SK-N-SH (cell line): ENCODE data around the gene RCAN1.

Experiments used
- CHD2 ChIP-seq: fragments of 150-350 bp; IDR thresholded peaks from 2 replicates; pipeline ENCODE4 v1.6.1; 2018; ENCODE audit warnings: low read length; ENCODE audit not compliant: partially characterized antibody
- EZH2phosphoT487 ChIP-seq: fragments of 200-600 bp; sonication (generic); IDR thresholded peaks from 2 replicates; pipeline ENCODE4 v1.6.1; 2017; ENCODE audit warnings: low read depth, mixed run types, mild to moderate bottlenecking, antibody characterized with exemption, moderate library complexity, borderline replicate concordance
- FOSL2 ChIP-seq: IDR thresholded peaks from 2 replicates; pipeline ENCODE4 v1.4.0; 2012; ENCODE audit warnings: low read depth, mild to moderate bottlenecking, moderate library complexity, borderline replicate concordance
- GABPA ChIP-seq: IDR thresholded peaks from 2 replicates; pipeline ENCODE4 v1.4.0; 2012; ENCODE audit warnings: low read depth, mild to moderate bottlenecking
- GATA2 ChIP-seq: sonication (generic); formaldehyde crosslinking; IDR thresholded peaks from 2 replicates; pipeline ENCODE4 v1.5.0; 2020; ENCODE audit warnings: mild to moderate bottlenecking, missing genetic modification reagents
- POLR2AphosphoS5 ChIP-seq: IDR thresholded peaks from 2 replicates; pipeline ENCODE4 v1.6.1; 2012; ENCODE audit warnings: low read depth, low read length
- RAD21 ChIP-seq: IDR thresholded peaks from 2 replicates; pipeline ENCODE4 v1.6.1; 2012; ENCODE audit warnings: mild to moderate bottlenecking, low read length
- RCOR1 ChIP-seq: fragments of 150-350 bp; IDR thresholded peaks from 2 replicates; pipeline ENCODE4 v1.6.1; 2017; ENCODE audit warnings: antibody characterized with exemption, low read length
- SIN3A ChIP-seq: IDR thresholded peaks from 2 replicates; pipeline ENCODE4 v1.6.1; 2012; ENCODE audit warnings: low read depth, mild to moderate bottlenecking, low read length, moderate library complexity, borderline replicate concordance
- SMC3 ChIP-seq: IDR thresholded peaks from 2 replicates; pipeline ENCODE4 v1.6.1; 2012; ENCODE audit warnings: low read depth, low read length, improper control_type of control experiment
- TF ChIP-seq, protein P1 (sequence below): fragments of 200-600 bp; sonication (generic); IDR thresholded peaks from 2 replicates; pipeline ENCODE4 v1.6.1; 2017; ENCODE audit warnings: antibody characterized with exemption, mild to moderate bottlenecking, moderate library complexity
- TF ChIP-seq, protein P2 (sequence below): IDR thresholded peaks from 2 replicates; pipeline ENCODE4 v1.4.0; 2012; ENCODE audit warnings: low read depth, borderline replicate concordance
- TF ChIP-seq, protein P3 (sequence below): IDR thresholded peaks from 2 replicates; pipeline ENCODE4; 2012
- TF ChIP-seq, protein P4 (sequence below): IDR thresholded peaks from 2 replicates; pipeline ENCODE4 v1.4.0; 2012; ENCODE audit warnings: low read depth

DNA sequence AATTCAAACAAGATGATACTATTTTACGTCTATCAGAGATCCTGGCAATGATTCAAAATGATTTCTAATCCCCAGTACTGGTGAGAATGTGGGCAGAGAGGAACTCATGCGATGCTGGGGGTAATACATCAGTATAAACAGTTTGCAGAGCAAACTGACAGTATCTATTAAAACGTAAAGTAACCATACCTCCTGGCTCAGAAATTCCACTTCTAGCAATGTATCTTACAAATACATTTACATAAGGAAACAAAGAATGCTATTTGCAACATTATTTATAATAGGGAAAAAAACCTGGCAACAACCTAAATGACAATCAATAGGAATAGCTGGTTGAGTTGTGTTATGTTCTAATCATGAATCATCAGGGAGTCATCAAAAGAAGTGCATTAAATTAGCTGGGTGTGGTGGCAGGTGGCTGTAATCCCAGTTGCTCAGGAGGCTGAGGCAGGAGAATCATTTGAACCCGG, 15.9 kb downstream of the RCAN1 start:
- TF ChIP-seq, protein P1, sequence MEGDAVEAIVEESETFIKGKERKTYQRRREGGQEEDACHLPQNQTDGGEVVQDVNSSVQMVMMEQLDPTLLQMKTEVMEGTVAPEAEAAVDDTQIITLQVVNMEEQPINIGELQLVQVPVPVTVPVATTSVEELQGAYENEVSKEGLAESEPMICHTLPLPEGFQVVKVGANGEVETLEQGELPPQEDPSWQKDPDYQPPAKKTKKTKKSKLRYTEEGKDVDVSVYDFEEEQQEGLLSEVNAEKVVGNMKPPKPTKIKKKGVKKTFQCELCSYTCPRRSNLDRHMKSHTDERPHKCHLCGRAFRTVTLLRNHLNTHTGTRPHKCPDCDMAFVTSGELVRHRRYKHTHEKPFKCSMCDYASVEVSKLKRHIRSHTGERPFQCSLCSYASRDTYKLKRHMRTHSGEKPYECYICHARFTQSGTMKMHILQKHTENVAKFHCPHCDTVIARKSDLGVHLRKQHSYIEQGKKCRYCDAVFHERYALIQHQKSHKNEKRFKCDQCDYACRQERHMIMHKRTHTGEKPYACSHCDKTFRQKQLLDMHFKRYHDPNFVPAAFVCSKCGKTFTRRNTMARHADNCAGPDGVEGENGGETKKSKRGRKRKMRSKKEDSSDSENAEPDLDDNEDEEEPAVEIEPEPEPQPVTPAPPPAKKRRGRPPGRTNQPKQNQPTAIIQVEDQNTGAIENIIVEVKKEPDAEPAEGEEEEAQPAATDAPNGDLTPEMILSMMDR: no peak
- no peak for TF ChIP-seq RAD21
- TF ChIP-seq, protein P2, sequence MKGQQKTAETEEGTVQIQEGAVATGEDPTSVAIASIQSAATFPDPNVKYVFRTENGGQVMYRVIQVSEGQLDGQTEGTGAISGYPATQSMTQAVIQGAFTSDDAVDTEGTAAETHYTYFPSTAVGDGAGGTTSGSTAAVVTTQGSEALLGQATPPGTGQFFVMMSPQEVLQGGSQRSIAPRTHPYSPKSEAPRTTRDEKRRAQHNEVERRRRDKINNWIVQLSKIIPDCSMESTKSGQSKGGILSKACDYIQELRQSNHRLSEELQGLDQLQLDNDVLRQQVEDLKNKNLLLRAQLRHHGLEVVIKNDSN: no peak
- TF ChIP-seq GABPA: no peak
- TF ChIP-seq GATA2: no peak
- TF ChIP-seq RCOR1: no peak
- no peak for TF ChIP-seq POLR2AphosphoS5
- no peak for TF ChIP-seq SIN3A
- peak; percentile 68; the same call in 1 of the 2 replicates for TF ChIP-seq FOSL2
- no peak for TF ChIP-seq SMC3
- TF ChIP-seq CHD2: no peak
- no peak for TF ChIP-seq EZH2phosphoT487
- TF ChIP-seq, protein P3, sequence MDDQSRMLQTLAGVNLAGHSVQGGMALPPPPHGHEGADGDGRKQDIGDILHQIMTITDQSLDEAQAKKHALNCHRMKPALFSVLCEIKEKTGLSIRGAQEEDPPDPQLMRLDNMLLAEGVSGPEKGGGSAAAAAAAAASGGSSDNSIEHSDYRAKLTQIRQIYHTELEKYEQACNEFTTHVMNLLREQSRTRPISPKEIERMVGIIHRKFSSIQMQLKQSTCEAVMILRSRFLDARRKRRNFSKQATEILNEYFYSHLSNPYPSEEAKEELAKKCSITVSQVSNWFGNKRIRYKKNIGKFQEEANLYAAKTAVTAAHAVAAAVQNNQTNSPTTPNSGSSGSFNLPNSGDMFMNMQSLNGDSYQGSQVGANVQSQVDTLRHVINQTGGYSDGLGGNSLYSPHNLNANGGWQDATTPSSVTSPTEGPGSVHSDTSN: peak; percentile 69
- TF ChIP-seq, protein P4, sequence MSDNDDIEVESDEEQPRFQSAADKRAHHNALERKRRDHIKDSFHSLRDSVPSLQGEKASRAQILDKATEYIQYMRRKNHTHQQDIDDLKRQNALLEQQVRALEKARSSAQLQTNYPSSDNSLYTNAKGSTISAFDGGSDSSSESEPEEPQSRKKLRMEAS: no peak
